SH-SY5Y (cell line): ENCODE data around the gene PFN1.

Source experiments
- GATA2 ChIP-seq: IDR thresholded peaks from 2 replicates; pipeline ENCODE4 v1.6.1; 2011; ENCODE audit warnings: mild to moderate bottlenecking, low read depth, low read length
- GATA3 ChIP-seq: IDR thresholded peaks from 2 replicates; pipeline ENCODE4 v1.6.1; 2011; ENCODE audit warnings: low read depth, mild to moderate bottlenecking, low read length, moderate library complexity

DNA sequence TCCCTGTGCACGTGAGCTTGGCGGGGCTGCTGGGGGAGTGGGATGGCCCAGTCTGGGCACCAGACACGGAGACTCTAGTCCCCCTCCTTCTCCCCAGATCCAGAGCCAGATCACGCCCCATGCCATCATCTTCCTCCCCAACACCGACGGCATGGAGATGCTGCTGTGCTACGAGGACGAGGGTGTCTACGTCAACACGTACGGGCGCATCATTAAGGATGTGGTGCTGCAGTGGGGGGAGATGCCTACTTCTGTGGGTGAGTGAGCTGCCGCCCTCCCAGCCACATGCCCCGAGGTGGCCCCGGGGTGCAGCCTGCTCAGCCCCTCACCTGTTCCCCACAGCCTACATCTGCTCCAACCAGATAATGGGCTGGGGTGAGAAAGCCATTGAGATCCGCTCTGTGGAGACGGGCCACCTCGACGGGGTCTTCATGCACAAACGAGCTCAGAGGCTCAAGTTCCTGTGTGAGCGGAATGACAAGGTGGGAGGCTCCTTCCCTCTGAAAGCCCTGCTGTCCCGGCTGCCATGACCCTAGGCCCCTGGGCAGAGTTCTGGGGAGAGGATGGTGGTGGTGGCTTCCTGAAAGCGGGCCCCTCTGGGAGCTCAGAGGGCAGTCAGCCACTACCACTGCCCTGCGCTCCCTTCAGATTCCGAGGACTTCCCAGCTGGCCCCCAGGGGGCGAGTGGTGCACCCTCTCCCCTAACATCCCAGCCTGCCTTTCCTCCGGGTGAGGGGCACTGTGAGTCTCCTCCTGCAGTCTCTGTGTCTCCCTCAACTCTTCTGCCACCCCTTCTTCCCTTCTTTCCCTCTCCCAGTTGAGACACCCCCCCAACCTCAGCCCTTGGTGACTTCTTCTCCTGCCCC is 51.8 kb downstream of the PFN1 start:
- TF ChIP-seq GATA2 = no peak
- TF ChIP-seq GATA3 = no peak
